ENCODE data around the gene FBF1. TPM values are rescaled to one million over a fixed set of nuclear protein-coding genes. Genes with fewer than 3 reads are reported as not detected.
A peak's percentile ranks its signal among the peaks of the same experiment; 100 is the strongest.

FBF1 gene
- total RNA-seq, 2 experiments from 2014 or later = 17.2 to 18.1 TPM

DNA sequence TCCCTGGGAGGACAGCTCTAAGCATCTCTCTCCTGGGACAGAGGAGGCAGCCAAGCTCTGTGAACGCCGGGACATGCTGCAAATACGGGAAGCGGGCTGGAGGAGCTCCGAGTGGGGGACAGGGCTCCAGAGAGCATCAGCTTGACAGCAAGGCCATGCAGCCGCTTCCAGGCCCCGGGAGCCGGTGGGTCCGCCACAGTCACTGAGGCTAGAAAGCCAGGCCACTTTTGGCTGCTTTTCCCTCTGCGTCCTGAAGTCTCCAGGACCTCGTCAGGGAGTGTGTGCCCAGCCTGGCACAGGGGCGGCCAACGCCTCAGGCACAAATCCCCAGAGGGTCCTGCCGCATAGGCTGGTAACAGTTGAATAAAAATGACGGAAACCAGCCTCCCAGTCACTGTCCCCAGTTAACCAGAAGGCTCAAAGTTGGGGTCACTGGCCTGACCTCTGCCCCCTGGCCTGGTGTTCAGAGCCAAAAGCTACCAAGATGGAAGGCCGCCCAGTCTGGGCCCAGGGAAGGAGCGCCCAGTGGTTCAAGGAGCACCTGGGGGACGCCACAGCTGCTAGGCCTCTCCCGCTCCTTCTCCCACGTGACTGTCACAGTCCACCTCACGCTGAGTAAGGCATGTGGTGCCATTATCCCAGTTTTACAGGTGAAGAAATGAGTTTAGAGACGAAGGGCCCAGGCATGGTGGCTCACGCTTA, 40.9 kb downstream of the FBF1 start:
- H3K36me3 Mint-ChIP-seq = peaks cover 14% of the 10 kb centered on the region
- H3K4me3 Mint-ChIP-seq = no peak overlapping the region
- H3K27me3 Mint-ChIP-seq = no peaks in the 10 kb centered on the region
- CTCF ChIA-PET = interaction anchor here (1.0 to 1.6 kb wide), 3 partner anchors 24 to 44 kb away, joined by 3 to 5 read pairs (median 3); no protein-coding TSS in a partner anchor
- H3K27ac Mint-ChIP-seq = no peak overlapping the region
- H3K4me1 Mint-ChIP-seq (ENCODE audit: low read depth) = peaks cover 25% of the 10 kb centered on the region
- no peaks in the 10 kb centered on the region for H3K9me3 Mint-ChIP-seq
- intact Hi-C loops (cut with micrococcal nuclease) = loop anchor here (5.0 to 10.0 kb wide), 3 partner anchors 118 to 375 kb away; partner anchors contain the start of genes GALR2, SRP68 and UNK
- DNase-seq = no peak
- POLR2A ChIA-PET = interaction anchor here (0.7 kb wide), 1 partner anchor 279 kb away, joined by 4 read pairs; no protein-coding TSS in a partner anchor

DNA sequence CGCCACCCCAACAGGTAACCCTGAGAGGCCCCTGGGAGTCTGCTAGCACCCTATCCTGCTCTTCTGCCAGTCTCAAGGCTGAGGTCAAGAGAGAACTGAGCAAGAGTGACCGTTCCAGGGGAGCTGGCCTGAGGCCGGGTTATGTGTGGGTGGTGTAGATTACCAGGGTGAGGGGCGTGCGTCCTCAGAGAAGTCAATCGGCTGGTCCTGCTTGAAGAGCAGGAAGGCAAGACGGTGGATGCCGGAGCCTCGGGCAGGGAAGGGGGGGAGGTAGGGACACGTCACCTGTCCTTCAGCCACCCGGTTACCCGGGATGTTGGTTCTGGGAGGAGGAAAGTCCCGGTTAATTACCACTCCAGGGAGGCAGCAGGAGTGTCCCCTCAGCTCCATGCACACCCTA, 41.5 kb downstream of the FBF1 start:
- Mint-ChIP-seq H3K27ac (no peak overlapping the region), H3K27me3 (no peaks in the 10 kb centered on the region), H3K4me1 (ENCODE audit: low read depth) (peaks cover 27% of the 10 kb centered on the region), H3K36me3 (peaks cover 14% of the 10 kb centered on the region), H3K4me3 (no peak overlapping the region), H3K9me3 (no peaks in the 10 kb centered on the region)
- ChIA-PET POLR2A (interaction anchor here (0.7 kb wide), 1 partner anchor 279 kb away, joined by 4 read pairs; no protein-coding TSS in a partner anchor), CTCF (interaction anchor here (1.0 to 1.6 kb wide), 2 partner anchors 38 to 43 kb away, joined by 3 to 5 read pairs; no protein-coding TSS in a partner anchor)
- no peak for DNase-seq
- intact Hi-C loops (cut with micrococcal nuclease) = loop anchor here (5.0 kb wide), 2 partner anchors 117 to 173 kb away; partner anchors contain the start of genes GALR2, SRP68 and UNK

DNA sequence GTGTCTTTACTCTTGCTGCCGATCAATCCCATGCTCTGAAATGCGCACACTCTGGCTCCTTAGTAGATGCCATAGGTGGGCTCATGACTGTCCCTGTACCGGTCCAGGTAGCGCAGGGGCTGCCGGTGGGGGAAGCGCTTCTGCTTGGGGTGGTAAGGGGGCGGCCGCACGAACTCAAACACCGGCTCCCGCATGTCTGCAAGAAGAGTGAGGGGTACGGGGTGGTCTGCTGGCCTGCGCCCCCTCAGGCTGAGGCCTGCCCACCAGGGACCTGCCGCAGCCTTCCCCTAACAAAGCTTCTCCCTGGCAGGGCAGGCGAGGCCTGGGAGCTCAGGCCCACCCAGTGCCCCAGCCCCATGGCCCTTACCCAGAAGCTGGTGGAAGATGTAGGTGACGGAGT, 42.1 kb downstream of the FBF1 start:
- Mint-ChIP-seq H3K36me3 (peaks cover 12% of the 10 kb centered on the region), H3K27ac (no peak overlapping the region), H3K27me3 (no peaks in the 10 kb centered on the region), H3K4me1 (ENCODE audit: low read depth) (peaks cover 29% of the 10 kb centered on the region), H3K9me3 (no peaks in the 10 kb centered on the region), H3K4me3 (no peak overlapping the region)
- ChIA-PET POLR2A (no interaction called here), CTCF (interaction anchor here (1.4 to 1.7 kb wide), 2 partner anchors 21 to 107 kb away, joined by 7 read pairs; partner anchors contain the start of gene TRIM47)
- no peak for DNase-seq
- intact Hi-C loops (cut with micrococcal nuclease) = loop anchor here (5.0 kb wide), 2 partner anchors 116 to 174 kb away; partner anchors contain the start of genes GALR2, SRP68 and UNK

DNA sequence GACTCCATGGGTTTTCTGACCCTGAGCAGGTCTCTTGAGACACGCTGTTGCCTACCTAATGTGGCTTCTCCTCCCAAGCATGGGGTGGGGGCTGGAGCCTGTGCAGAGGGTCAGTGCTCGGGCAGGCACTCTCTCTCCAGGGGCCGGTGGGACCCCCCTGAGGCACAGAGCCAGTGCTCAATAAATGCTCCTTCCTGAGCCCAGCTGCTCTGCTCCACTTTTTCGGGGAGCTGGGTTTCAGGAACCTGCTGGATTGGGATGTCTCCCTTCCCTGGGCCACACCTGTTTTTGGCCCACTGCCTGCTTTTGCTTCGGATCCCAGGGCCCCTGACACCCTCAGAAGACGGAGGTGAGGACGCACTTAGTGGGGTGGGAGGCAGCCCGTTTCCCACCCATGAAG, 42.8 kb downstream of the FBF1 start:
- POLR2A ChIA-PET = no interaction called here
- H3K9me3 Mint-ChIP-seq = no peaks in the 10 kb centered on the region
- H3K4me3 Mint-ChIP-seq = no peak overlapping the region
- intact Hi-C loops (cut with micrococcal nuclease) = loop anchor here (5.0 kb wide), 2 partner anchors 116 to 174 kb away; partner anchors contain the start of genes GALR2, SRP68 and UNK
- H3K4me1 Mint-ChIP-seq (ENCODE audit: low read depth) = peaks cover 26% of the 10 kb centered on the region
- CTCF ChIA-PET = interaction anchor here (0.5 to 2.5 kb wide), 5 partner anchors 20 to 108 kb away, joined by 3 to 11 read pairs (median 7); partner anchors contain the start of genes TRIM47 and WBP2
- H3K36me3 Mint-ChIP-seq = peaks cover 12% of the 10 kb centered on the region
- H3K27me3 Mint-ChIP-seq = no peaks in the 10 kb centered on the region
- H3K27ac Mint-ChIP-seq = no peak overlapping the region
- no peak for DNase-seq

DNA sequence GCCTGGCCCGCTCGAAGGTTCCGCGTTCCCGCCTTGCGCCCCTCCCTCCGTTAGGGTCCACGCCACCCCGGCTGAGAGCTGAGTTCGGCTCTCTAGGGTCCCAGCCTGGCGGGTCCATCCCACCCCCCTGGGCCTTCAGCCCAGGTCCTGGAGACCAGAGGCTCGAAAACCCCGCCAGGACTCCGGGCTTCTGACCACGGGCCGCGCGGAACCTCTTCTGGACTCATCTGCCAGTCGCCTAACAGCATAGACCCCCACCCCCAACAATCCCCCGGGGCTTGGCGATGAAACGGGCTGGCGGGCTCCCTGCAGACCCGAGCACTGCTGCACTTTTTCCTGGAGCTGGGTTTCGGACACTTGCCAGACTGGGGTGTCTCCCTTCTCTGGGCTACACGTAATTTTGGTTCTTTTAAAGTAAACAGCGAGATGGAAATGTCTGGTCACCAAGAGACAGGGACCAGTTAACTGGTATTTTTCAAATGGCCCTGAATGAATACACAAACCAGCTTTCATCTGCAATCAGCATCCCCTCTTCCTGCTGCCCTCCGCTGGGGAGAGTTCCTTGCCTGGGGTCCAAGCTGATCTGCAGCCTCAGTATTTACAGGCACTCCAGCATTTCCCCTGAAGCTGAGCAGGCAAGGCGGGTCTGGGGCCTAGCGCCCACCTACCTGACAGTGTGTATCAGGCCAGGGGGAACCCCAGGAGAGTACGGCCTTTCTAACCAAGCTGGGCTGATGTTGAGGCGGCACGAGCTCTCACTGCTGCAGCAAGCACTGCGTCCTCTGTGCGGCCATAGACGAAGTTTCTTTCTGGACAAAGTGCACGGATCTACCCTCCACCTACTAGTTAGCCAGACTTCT, 43.5 kb downstream of the FBF1 start:
- peaks cover 12% of the 10 kb centered on the region for H3K36me3 Mint-ChIP-seq
- peak overlapping the region; percentile 48 for H3K4me3 Mint-ChIP-seq
- peaks cover 24% of the 10 kb centered on the region for H3K4me1 Mint-ChIP-seq (ENCODE audit: low read depth)
- DNase-seq = no peak
- CTCF ChIA-PET = interaction anchor here (0.5 to 2.8 kb wide), 16 partner anchors 20 to 513 kb away, joined by 3 to 14 read pairs (median 6); partner anchors contain the start of genes TRIM47 and WBP2
- intact Hi-C loops (cut with micrococcal nuclease) = loop anchor here (2.0 to 5.0 kb wide), 4 partner anchors 21 to 175 kb away; partner anchors contain the start of genes GALR2, SRP68, UNK and WBP2
- POLR2A ChIA-PET = interaction anchor here (1.1 to 2.7 kb wide), 6 partner anchors 8 to 118 kb away, joined by 4 to 13 read pairs (median 8); partner anchors contain the start of genes MRPL38, TRIM47 and UNC13D
- H3K27me3 Mint-ChIP-seq = no peaks in the 10 kb centered on the region
- H3K27ac Mint-ChIP-seq = peak overlapping the region; percentile 57
- no peaks in the 10 kb centered on the region for H3K9me3 Mint-ChIP-seq

DNA sequence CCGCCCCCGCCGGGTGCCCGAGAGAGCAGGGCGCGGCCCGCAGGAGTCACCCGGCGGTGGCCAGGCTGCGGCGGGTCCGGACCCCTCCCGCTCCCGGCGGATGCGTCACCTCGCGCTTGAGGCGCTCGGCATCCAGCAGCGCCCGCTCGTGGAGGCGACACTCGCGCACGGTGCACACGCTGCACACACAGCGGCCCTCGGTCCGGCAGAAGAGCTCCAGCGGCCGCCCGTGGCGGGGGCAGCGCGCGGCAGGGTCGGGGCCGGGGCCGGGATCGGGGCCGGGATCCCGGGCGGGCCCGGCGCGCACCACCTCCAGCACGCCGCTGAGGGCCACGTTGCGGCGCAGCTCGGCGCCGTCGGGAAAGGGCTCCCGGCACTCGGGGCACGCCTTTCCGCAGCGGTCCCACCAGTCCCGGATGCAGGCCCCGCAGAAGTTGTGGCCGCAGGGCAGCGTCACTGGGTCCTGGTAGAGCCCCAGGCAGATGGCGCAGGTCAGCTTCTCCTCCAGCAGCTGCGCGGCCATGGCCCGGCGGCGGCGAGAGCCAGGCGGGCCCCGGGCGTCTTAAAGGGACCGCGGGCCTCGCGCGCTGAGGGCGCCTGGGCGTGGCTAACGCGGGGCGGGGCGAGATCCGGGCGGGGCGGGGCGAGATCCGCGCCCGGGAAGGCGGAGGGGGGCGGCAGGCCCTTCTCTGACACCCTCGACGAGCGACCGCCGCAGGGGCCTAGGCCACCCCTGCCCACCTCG, 44.3 kb downstream of the FBF1 start, which contains the start of gene TRIM65:
TRIM65 (minus strand) TSS at position 537 of the 745 bp plus-strand sequence; CDS start at position 523, 14 bp downstream.
- peaks cover 10% of the 10 kb centered on the region for H3K36me3 Mint-ChIP-seq
- H3K9me3 Mint-ChIP-seq = no peaks in the 10 kb centered on the region
- H3K4me3 Mint-ChIP-seq = peak within 1 kb of the TSS; percentile 84
- ChIA-PET CTCF (interaction anchor here (0.5 to 3.3 kb wide), 25 partner anchors 8 to 383 kb away, joined by 3 to 16 read pairs (median 4); partner anchors contain the start of genes CDK3, MRPL38, TRIM47 and TSEN54), POLR2A (interaction anchor here (0.8 to 2.7 kb wide), 12 partner anchors 9 to 383 kb away, joined by 3 to 13 read pairs (median 6); partner anchors contain the start of genes CDK3, MRPL38, TRIM47 and UNC13D)
- H3K27me3 Mint-ChIP-seq = no peaks in the 10 kb centered on the region
- DNase-seq = peak; percentile 87
- peak within 1 kb of the TSS; percentile 72 for H3K27ac Mint-ChIP-seq
- H3K4me1 Mint-ChIP-seq (ENCODE audit: low read depth) = peaks cover 24% of the 10 kb centered on the region
- intact Hi-C loops (cut with micrococcal nuclease) = loop anchor here (2.0 to 5.0 kb wide), 4 partner anchors 20 to 176 kb away; partner anchors contain the start of genes GALR2, SRP68, UNK and WBP2

DNA sequence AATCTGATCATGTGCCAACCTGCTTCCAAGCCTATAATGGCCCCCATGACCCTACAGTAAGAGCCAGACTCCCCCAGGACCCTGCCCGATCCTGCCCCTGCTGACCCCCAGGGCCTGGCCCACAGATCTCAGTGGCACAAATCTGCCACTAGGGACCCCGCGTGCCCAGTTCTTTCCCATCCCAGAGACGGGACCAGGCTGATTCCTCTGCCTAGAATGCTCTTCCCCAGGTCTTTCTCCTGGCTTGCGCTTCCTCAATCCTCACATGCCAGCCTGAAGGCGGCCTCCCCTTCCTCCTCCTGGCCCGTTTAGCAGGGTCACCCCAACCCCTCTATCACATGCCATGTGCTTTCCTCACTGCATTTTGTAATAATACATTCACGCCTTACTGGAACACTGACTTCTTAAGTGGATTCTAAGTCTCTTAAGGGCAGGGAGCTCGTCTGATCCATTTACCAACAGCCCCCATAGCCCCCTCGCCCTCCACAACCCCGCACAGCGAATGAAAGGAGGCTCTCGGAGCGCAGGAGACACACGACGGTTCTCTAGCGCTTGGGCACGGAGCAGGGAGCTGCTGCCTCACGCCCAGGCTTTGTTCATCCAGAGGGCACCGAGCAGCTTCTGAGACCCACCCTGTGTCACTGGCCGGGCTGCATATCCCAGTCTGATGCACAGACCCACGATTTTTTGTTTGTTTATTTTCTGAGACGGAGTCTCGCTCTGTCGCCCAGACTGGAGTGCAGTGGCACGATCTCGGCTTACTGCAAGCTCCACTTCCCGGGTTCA, 45.3 kb downstream of the FBF1 start:
- H3K27me3 Mint-ChIP-seq = no peaks in the 10 kb centered on the region
- peak overlapping the region; percentile 84 for H3K4me3 Mint-ChIP-seq
- H3K4me1 Mint-ChIP-seq (ENCODE audit: low read depth) = peaks cover 24% of the 10 kb centered on the region
- ChIA-PET CTCF (interaction anchor here (0.8 to 3.3 kb wide), 22 partner anchors 7 to 384 kb away, joined by 3 to 16 read pairs (median 5); partner anchors contain the start of genes MRPL38, TRIM47, TSEN54 and WBP2), POLR2A (interaction anchor here (0.7 to 2.7 kb wide), 11 partner anchors 10 to 385 kb away, joined by 3 to 13 read pairs (median 6); partner anchors contain the start of genes CDK3, MRPL38, TRIM47 and UNC13D)
- peaks cover 7% of the 10 kb centered on the region for H3K36me3 Mint-ChIP-seq
- intact Hi-C loops (cut with micrococcal nuclease) = loop anchor here (2.0 to 5.0 kb wide), 5 partner anchors 19 to 177 kb away; partner anchors contain the start of genes GALR2, SRP68, UNK and WBP2
- peak overlapping the region; percentile 72 for H3K27ac Mint-ChIP-seq
- DNase-seq = no peak
- no peaks in the 10 kb centered on the region for H3K9me3 Mint-ChIP-seq

DNA sequence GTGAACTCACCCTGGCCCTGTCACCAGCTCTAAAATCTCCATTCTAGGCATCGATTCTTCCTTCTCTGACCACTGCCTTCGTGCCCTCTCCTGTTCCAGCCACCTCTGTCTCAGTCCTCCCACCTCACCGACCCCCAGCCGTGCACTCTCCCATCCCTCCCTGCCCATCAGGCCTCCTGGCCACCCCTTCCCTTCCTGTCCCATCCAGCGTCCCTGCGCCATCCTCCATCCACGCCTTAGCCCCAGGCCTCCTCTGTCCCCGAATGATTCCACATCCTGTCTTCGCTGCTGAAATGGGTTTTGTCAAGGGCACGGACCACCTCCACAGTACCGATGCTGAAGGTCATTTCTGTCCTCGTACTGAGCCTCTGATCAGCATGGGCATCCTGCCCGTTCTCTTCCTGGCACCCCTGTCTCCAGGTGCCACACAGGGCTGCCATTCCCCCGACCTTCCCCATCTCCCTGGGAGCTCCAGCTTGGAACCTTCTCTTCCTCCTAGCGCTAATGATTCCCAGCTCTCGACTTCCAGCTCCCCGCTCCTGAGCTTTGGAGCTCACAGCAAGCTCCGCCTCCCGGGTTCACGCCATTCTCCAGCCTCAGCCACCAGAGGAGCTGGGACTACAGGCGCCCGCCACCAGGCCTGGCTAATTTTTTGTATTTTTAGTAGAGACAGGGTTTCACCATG, 46.7 kb downstream of the FBF1 start:
- no peak for DNase-seq
- H3K9me3 Mint-ChIP-seq = no peaks in the 10 kb centered on the region
- ChIA-PET CTCF (interaction anchor here (1.3 to 3.3 kb wide), 4 partner anchors 12 to 141 kb away, joined by 5 to 16 read pairs (median 10); partner anchors contain the start of genes MRPL38 and TRIM47), POLR2A (no interaction called here)
- peaks cover 24% of the 10 kb centered on the region for H3K4me1 Mint-ChIP-seq (ENCODE audit: low read depth)
- H3K4me3 Mint-ChIP-seq = no peak overlapping the region
- intact Hi-C loops (cut with micrococcal nuclease) = loop anchor here (2.0 kb wide), 1 partner anchor 29 kb away; no protein-coding TSS in a partner anchor
- no peaks in the 10 kb centered on the region for H3K27me3 Mint-ChIP-seq
- peaks cover 7% of the 10 kb centered on the region for H3K36me3 Mint-ChIP-seq
- H3K27ac Mint-ChIP-seq = peak overlapping the region; percentile 18

DNA sequence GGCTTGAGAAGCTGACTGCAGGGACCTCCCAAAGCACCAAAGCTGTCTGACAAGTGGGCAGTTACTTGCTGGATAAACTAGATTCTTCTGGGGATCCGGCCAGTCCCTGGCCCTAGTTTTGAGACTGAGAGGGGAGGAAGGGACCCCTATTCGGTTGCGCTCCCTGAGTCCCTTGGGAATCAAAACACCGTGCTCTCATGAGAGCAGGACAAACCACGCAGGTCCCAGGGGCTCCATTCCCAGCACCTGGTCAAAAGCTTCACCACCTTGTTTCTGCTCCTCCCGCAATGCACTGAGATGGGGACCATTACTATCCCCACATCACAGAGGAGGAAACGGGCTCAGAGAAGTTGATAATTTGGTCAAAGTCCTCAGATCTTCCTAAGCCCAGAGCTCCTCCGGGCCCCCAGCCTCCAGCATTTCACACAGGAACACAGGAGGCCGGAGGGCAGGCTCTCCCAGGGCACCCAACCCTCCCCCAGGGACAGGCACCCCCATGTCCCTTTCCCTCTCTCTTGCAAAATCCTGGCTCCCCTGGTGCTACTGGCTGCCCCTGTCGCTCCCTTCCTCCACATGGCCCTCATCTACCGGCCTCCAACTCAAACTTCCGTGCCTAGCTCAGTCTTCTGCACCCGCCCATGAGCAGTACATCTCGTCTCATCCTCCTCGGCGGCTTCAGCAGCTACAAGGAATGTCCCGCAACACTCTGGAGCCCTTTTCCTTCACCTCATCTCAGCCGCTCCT, 47.4 kb downstream of the FBF1 start:
- no peak overlapping the region for H3K4me3 Mint-ChIP-seq
- H3K9me3 Mint-ChIP-seq = no peaks in the 10 kb centered on the region
- peak overlapping the region; percentile 18 for H3K27ac Mint-ChIP-seq
- H3K36me3 Mint-ChIP-seq = no peaks in the 10 kb centered on the region
- intact Hi-C loops (cut with micrococcal nuclease) = loop anchor here (2.0 kb wide), 1 partner anchor 29 kb away; no protein-coding TSS in a partner anchor
- H3K27me3 Mint-ChIP-seq = no peaks in the 10 kb centered on the region
- ChIA-PET POLR2A (interaction anchor here (1.1 kb wide), 2 partner anchors 15 to 57 kb away, joined by 3 to 4 read pairs; partner anchors contain the start of gene TRIM47), CTCF (interaction anchor here (0.5 to 3.3 kb wide), 4 partner anchors 12 to 28 kb away, joined by 3 to 16 read pairs (median 4); partner anchors contain the start of genes MRPL38 and TRIM47)
- peaks cover 24% of the 10 kb centered on the region for H3K4me1 Mint-ChIP-seq (ENCODE audit: low read depth)
- no peak for DNase-seq
